H1 (cell line): Measurements from ENCODE around the gene VIPR2. TPM values are rescaled to one million over a fixed set of nuclear protein-coding genes. Genes with fewer than 3 reads are reported as not detected.

Experiments used
- EGR1 ChIP-seq: IDR thresholded peaks from 2 replicates; pipeline ENCODE4 v1.6.1; 2011; ENCODE audit warnings: low read depth, low read length, borderline replicate concordance
- FOSL1 ChIP-seq: IDR thresholded peaks from 2 replicates; pipeline ENCODE4 v1.6.1; 2011; ENCODE audit warnings: mild to moderate bottlenecking, low read depth, low read length, moderate library complexity; ENCODE audit not compliant: insufficient read depth
- MAX ChIP-seq: IDR thresholded peaks from 2 replicates; pipeline ENCODE4 v1.6.1; 2012; ENCODE audit warnings: inconsistent platforms
- NANOG ChIP-seq: IDR thresholded peaks from 2 replicates; pipeline ENCODE4 v1.6.1; 2011; ENCODE audit warnings: low read length, low read depth, mild to moderate bottlenecking, inconsistent platforms; ENCODE audit not compliant: insufficient read depth, poor library complexity, severe bottlenecking
- SP1 ChIP-seq: IDR thresholded peaks from 2 replicates; pipeline ENCODE4 v1.6.1; 2011; ENCODE audit warnings: low read depth, low read length
- ZNF274 ChIP-seq: IDR thresholded peaks from 2 replicates; pipeline ENCODE4 v1.7.0; 2012; ENCODE audit warnings: low read length, borderline replicate concordance; ENCODE audit errors: extremely low read depth
- polyA plus RNA-seq, 7 experiments: library from polyadenylated mRNA; depleted of rRNA in 3 of 7; stranded (reverse) in 5 of 7; unstranded in 2 of 7; fragments of >200 nt in 5 of 7; fragments of 200-250 nt in 2 of 7; gene quantifications; 1 replicate in 5 of 7; 2 replicates in 1 of 7; 4 replicates in 1 of 7; pipeline versions ENCODE4 v1.2.1 to v1.2.3, GENCODE V29; 2011 to 2013; ENCODE audit warnings: missing spikeins in 2 of 7, mixed read lengths in 2 of 7
- total RNA-seq: library from RNA; stranded (reverse); fragmentation: NEBNext Ultra II Directional; extraction: Animal tissue kit (Norgen Biotek cat#: 25700); gene quantifications from 2 replicates; pipeline ENCODE4 v1.2.1, GENCODE V29; 2021

The VIPR2 gene
- total and polyA plus RNA-seq, 2 of the 8 experiments (the other 6 are each of a cell fraction or from before 2014, with no cell fraction given): 2.4 to 6.3 TPM

DNA sequence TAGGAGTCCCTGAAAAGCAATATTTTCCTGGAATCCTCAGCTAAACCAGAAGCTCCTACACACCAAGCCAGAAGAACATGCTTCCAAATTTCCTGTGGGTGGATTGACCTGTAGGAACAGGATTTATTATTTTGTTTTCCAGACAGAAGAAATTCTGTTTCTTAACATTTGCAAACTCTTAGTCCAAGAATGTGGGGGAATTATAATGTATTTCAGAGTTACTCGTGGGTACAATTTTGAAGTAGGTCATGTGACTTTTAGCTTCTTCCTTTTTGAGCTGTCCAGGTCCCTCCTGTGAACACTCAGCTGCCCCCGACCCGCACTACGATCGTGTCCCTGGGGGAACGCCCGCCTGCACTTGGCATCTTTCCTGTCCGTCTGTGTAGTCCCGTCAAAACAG, 27.7 kb upstream of the VIPR2 start (continued):
- TF ChIP-seq FOSL1 (no peak), ZNF274 (no peak), MAX (no peak), NANOG (no peak), SP1 (no peak), EGR1 (no peak)
